NT2/D1 (cell line): Measurements from ENCODE around the gene RHOB.

Experiments used
- SUZ12 ChIP-seq: IDR thresholded peaks from 2 replicates; pipeline ENCODE4 v1.6.1; 2011; ENCODE audit not compliant: insufficient read length, insufficient read depth; ENCODE audit errors: extremely low read depth
- ZNF274 ChIP-seq: IDR thresholded peaks from 2 replicates; pipeline ENCODE4 v1.6.1; 2011; ENCODE audit warnings: mild to moderate bottlenecking, low read depth, low read length

- TF ChIP-seq SUZ12 (no peak), ZNF274 (no peak)
These were observed 36.5 kb downstream of the RHOB start for GRCh38 chr2:20483194-20483895.
